NCI-H82 (cell line): ENCODE measurements around the gene RASL10B.
"Not testable (repeated sequence)": the region's sequence is repeated elsewhere in the genome, so short reads cannot be mapped to it uniquely, and the experiment has no call there.

ENCODE experiments used
- DNase-seq: peaks from one replicate; lab custom pipeline; 2025; lab: John Stamatoyannopoulos, UW

RASL10B gene

DNA sequence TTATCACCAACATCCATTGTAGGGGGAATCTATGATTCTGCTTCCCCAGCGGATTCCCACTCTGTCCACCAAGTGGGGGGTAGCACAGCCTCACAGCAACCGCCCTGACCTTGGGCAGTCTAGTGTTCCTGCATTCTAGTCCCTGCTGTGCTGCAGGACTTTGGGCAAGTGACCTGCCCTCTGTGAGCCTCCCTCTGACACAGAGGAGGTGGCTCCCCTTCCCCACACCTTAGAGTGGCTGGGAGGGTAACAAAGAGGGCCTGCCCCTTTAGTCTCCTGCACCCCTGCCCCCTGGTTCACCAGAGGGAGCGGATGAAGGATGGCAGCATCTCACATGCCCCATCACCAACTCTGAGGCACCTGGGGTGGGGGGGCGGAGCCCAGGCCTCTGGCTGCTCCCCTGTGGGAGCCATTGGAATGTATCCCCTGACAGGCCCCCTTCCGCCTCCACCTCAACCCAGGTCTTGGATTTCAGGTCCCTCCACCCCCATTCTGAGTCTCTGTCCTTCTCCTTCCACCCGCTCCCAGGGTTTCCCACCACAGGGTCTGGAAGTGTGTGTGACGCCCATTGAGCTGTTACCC, 11.5 kb downstream of the RASL10B start:
- DNase-seq, result no peak

DNA sequence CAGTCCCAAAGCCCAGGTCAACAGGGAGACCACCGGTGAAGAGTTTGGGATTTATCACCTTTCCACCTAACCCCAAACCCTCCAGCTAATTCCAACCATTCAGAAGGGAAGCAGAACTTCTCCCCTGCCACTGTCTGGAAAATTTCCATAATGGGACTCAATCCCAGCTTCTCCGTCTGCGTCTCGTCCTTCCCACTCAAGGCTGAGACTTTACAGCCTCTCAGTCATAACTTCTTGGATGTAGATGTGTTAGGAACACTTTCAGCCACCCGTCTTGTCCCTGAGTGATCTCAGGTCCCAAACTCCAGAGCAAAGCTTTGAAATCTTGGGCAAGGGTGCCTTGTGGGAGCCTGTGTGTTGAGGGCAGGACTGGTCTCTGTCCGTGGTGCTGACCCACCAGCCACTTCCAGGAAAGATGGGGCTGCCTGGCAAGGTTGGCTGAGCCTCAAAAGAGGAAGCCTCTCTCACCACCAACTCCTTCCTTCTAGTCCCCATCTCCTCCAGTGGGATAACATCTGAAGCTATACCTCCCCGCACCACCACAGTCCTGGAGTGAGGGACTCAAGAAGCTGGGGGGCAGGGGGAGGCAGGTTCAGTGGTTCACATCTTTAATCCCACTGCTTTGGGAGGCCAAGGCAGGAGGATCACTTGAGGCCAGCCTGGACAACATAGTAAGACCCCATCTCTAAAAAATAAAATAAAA, 12.3 kb downstream of the RASL10B start:
- no peak for DNase-seq

DNA sequence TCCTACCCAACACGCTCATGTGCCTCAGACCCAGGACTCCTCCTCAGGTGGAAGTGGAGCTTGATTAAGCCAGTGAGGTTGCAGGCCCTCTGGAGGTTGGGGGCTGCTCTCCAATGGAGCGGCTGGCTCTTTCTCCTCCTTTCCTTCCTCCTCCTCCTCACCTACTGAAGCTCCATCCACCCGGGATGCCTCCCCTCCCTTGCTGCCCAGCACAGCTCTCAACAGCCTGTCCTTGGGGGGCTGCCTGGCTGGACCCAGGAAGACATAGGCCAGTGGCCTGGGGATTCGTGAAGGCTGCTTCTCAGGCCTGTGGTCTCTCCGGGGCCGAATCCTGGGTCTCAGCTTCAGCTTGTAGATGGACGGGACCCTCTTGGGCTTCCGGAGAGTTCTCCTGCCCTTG, 13.4 kb downstream of the RASL10B start:
- no peak for DNase-seq

DNA sequence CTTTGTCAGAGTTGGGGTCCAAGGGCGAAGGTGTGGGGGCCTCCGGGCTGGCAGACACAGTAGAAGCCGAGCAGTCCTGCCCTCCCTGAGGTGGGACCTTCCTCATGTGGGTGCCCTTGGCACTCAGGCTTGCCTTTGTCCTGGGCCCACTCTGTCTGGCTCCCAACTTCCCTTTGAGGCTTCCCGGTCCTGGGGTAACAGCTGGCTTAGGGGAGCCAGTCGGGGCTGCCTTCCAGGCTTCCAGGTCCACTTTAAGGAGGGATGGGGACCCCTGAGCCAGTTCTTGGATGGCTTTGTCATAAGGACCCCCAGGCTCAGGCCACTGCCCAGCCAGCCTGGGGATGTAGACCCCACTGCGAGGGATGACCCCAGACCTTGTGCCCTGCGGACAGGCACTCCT, 13.8 kb downstream of the RASL10B start:
- no peak for DNase-seq

DNA sequence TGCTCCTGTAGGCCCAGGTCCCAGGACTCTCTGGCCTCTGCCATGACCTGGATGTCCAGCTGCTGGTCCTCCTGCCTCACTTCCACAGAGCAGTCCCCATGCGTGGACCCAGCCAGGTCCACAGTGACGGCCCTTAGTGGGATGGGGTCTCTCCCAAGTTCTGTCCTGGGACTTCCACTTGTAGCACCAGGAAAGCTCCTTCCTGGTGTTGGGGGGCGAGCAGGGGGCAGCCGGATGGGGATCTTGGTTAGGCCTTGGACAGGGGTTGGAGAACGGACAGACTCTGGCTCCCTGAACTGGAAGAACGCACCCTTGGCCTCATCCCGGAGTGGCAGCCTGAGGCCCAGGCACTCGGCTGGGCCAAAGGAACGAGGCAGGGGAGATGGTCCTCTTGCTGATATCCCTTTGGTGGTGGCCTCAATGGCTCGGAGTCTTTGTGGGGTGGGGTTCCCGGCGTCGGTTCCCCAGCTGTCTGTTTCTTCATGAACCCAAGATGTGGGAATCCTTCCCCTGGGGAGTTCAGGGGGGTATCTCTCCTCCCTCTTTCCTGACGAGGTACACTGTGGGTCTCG, 14.4 kb downstream of the RASL10B start:
- no peak for DNase-seq

DNA sequence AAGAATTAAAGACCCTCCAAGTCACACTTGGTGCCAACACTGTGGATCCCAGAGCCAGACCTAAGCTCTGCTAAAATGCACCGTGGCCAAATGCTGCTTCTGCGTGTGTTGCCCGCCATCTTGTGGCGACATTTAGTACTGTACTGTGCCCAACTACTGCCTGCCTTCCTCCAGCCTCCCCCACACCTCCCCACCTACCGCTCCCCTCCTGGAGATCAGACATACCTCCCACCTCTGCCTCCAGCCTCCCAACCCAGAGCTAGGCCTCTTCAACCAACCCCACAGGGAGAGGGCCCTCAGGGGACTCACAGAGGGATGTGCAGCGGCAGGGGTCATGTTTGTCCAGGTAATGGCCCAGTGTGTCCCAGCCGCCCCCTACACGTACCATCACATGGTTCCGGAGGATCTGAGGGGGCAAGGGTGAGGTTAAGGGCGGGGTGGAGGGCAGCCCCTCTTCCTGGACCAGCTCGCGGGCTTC, 16.1 kb downstream of the RASL10B start:
- DNase-seq, result peak; percentile 89

DNA sequence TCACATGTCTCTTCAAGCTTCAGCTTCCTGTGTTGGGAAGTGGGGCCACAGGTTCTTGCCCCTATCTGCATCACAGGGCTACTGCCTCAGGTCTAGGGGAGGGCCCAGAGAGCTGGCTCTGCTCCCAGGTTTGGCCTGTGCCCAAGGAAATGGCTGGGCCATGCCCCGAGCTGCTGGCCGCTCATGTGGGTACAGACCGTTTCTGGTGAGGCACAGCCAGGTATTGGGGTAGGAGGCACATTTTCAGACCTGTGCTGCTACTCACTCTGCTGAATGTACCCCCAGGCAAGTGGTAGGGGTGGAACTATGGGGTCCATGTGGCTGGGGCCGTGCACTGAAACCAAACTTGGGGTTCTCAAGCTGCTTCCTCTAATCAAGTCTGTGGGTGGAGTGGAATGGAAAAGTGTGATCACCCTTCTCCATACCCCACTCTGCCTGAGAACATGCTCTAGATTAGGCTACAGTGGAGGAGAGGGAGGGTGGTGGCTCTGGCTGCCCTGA, 17.0 kb downstream of the RASL10B start:
- DNase-seq, result no peak

DNA sequence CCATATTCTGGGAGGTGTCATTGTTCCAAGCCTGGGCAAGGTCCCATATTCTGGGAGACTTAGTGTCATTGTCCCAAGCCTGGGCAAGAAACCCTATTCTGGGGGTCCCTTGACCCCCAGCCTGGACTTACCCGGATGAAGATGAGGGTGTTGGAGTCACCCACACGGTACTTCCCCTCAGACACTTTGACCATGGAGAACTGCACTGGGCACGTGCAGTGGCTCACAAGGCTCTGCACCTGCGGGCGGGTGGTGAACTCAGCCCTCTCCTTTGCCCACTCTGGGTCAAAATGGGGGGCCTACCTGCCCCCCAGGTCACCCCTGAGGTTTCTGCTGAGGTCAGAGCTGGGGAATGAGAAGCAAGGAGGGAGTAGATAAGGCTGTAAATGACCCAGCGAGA, 17.5 kb downstream of the RASL10B start:
- no peak for DNase-seq

DNA sequence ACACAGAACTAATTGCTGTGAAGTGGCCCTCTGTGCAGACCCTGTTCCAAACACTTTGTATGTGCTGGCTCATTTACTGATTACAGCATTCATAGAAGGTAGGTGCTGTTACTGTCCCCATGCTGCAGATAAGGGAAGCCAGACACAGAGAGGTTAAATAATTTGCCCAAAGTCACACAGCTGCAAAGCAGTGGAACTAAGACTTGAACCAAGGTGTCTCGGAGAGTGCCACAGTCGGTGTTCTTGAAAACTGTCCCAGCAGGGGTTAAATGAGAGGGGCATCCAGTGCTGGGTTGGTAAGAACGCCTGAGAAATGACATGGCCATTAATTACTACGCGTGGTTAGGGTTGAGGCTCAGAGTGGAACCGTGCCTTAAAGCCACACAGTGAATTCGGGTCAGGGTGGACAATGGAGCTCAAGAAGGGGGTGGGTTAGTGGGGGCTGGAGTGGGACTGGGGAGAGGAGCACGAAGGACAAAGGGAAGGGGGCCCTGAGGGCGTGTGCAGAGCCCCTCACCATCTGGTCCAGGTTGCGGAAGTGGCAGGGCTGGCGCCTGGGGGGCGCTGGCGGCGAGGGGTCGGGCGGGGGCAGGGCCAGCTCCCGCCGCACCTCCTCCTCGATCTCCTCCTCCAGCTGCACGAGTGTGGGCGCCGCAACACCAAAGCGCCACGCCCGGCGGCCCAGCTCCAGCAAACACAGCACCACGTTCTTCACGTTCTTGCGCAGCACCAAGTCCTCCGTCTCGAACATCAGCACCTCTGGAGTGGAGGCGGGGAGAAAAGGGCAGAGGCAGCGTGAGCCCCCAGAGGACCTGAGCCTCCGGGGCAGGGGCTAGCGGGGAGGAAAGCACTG, 18.3 kb downstream of the RASL10B start:
- DNase-seq, result peak; percentile 41

DNA sequence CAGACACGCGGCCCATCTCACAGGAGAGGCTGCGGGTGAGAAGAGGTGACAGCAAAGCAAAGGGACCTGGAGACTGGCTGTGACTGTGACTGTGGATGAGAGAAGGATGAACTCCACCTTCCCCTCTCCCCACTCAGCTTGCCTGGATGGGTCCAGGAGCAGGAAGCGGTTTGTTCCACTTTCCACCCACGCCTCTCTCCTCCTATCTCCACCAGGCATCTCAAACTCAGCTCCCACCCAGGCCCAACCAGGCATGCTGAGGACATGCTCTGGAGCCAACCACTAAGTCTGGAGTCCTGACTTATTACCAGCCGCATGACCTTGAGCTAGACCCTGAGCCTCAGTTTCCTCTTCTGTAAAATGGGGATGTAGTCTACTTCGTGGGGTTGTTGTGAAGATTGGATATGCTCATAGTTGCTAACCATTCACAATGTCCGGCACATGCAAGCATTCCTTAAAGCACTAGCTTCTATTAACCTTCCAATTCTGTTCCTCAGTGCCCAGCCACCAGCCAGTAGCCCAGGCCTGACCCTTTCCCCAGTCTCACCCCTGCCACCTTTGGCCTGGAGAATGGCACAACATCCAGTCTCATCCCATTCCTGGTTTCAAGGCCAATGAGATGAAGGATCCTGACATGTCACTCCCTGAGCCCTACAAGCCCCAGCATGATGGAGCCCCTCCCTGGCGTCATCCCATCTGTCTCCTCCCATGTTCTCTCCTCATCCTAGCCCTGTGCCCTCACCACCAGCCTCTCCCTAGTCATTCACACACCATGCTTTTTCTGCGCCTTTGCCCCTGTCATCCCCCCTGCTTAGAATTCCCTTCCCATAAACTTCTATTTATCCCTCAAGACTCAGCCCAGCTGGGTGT, 19.3 kb downstream of the RASL10B start:
- no peak for DNase-seq

DNA sequence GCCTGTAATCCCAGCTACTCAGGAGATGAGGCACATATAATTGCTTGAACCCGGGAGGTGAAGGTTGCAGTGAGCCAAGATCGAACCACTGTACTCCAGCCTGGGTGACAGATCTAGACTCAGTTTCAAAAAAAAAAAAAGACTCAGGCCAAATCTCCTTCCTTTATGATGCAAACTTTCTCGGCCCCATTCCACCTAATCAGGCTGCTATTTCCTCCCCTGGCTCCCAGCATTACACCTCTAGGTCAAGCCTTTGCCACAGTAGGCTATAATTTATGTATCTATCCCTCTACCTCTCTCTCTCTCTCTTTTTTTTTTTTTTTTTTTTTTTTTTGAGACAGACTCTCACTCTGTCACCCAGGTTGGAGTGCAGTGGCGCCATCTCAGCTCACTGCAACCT, 20.1 kb downstream of the RASL10B start:
- not testable (repeated sequence) for DNase-seq

DNA sequence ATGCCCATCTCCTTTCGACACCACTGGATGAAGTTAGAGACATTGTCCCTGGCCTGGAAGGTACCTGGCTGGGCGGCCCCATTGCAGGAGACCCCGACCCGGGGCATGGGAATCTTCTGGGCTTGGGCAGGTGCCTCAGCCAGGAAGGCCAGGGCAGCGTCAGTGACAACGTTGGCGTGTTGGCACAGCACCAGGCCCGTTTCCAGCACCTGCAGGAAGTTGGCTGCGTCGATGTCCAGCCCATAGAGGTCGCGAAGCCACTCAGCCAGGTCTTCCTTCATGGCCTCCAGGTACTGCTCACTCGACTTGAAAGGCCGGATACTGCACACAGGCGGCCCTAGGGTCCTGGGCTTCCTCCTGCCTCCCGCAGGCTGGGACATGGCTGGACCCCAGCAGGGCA, 21.0 kb downstream of the RASL10B start:
- no peak for DNase-seq

DNA sequence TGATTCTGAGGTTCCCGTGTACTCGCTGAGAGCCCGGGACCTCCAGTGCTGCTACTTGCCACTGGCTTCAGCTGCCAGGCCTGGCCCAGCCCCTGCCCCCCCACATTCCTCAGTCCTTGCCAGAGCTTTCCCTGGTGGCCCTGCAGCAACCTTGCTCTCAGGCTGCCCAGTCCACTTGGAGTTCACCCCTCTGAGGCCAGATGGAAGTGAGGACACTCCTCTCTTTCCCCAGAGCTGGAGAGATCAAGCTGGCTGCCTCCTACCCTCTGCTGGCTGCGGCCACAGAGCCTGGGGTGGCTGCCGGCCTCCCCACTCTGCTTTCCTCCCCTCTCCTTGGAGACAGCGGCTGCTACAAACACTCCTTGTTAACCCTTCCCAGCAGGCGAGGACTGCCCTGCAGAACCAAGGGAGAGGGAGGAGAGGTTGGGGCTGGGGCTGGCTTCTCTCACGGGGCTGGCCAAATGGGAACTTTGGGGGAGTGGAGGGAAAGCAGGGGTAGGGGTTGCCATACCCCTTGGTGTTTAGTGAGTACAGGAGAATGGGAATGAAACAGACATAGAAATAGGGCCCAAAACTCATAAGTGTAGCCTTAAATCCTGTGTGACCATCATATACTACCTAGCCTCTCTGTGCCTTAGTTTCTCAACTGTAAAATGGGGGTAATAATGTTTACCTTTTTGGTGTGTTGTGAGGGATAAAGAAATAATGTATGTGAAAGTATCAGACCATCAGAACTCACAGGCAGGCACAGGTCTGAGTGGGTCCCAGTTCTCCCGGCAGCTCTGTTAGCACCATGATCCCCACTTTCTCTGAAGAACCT, 21.7 kb downstream of the RASL10B start, which contains the start of gene GAS2L2:
Gene GAS2L2 (minus strand): TSS at position 295 of the 820 bp plus-strand sequence. CDS start 389 bp downstream, outside the sequence.
- DNase-seq, result no peak

DNA sequence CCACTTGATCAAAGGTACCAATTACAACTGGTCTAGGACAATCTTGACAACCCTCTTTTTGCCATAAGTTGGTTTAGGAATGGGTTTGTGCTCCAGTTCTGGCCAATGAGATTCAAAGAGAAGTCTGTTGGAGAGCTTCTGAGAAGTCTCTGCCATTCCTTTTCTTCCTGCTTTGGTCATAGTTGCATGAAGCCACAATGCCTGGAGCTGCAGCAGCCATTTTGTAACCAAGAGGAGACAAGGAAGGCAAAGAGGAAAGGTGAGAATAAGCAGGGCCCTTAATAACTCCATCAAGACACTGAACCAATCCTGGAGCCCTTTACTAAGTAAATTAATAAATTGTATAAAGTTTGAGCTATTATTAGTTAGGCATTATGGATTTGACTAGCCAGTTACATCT, 25.8 kb downstream of the RASL10B start:
- no peak for DNase-seq

DNA sequence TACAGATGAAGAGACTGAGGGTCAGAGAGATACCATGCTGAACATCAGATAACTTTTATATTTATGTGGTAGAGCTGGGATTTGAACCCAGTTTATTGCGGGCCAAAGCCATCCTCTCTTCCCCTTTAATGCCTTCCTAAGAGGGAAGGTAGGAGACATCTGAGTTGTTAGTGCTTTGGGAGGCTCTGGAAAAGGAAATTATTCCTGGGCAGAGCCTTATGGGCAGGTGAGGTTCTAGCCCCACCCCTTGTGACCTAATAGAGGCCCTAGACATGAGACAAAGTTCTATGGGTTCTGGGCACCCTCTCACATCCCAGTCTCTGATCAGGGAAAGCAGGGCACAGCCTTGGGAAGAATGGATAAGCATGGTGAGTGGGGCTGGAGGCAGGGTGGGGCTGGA, 29.1 kb downstream of the RASL10B start, which contains the start of gene C17orf50:
Gene C17orf50 (plus strand): TSS at position 301 of the 400 bp plus-strand sequence. CDS start 55 bp downstream, at position 356.
- DNase-seq, result no peak

DNA sequence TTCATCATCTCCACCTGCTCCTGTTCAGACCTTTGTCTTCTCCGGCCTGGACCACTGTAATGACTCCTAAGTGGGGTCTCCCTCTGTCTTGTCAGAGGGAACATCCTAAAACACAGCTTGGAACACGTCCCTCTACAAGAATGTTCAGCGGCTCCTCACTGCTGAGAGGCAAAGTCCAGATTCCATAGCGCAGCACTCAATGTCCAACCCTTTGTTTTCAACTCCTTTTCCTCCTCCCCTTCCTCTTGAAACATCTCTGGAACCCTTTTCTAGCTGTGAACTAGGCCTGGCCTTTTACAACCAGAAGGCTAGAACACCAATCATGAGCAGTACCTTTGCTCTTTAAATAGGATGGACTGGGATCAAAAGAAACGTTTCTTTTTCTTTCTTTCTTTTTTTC, 30.2 kb downstream of the RASL10B start:
- DNase-seq, result no peak

DNA sequence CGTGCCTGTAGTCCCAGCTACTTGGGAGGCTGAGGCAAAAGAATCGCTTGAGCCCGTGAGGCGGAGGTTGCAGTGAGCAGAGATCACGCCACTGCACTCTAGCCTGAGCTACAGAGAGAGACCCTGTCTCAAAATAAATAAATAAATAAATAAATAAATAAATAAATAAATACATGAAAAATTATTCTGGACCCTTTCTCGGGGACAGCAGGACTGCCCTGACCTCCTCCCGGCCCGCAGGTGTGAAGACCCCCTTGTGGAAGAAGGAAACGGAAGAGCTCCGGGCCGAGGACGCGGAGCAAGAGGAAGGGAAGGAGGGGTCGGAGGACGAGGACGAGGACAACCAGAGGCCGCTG, 32.3 kb downstream of the RASL10B start:
- no peak for DNase-seq

DNA sequence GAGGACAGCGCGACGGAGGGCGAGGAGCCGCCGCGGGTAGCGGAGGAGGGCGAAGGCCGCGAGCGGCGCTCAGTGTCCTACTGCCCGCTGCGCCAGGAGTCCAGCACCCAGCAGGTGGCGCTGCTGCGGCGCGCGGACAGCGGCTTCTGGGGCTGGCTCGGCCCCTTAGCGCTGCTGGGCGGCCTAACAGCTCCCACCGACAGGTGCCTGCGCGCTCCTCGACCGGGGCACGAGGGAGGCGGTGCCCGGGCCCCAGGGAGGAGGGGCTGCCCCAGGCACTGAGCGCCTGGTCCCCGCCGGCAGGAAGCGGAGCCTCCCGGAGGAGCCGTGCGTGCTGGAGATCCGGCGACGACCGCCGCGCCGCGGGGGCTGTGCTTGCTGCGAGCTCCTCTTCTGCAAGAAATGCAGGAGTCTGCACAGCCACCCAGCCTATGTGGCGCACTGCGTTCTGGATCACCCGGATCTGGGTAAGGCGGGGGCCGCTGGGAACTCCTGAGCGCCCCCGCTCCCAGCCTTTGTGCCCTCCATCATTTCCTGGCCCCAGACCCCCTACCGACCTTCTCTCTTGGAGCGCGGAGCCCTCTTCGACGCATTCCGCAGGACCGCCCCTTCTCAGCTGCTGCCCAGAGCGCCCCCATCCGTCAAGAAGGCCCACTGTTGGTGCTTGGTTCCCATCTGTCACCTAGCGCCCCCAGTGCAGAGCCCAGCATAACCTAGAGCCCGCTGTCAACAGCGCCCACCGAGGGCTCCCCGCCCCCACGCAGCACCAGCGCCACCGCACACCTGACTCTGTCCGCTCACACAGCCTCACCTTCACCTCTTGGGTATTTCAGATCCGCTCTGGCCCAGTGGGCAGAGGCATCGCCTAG, 32.9 kb downstream of the RASL10B start:
- DNase-seq, result peak; percentile 96

DNA sequence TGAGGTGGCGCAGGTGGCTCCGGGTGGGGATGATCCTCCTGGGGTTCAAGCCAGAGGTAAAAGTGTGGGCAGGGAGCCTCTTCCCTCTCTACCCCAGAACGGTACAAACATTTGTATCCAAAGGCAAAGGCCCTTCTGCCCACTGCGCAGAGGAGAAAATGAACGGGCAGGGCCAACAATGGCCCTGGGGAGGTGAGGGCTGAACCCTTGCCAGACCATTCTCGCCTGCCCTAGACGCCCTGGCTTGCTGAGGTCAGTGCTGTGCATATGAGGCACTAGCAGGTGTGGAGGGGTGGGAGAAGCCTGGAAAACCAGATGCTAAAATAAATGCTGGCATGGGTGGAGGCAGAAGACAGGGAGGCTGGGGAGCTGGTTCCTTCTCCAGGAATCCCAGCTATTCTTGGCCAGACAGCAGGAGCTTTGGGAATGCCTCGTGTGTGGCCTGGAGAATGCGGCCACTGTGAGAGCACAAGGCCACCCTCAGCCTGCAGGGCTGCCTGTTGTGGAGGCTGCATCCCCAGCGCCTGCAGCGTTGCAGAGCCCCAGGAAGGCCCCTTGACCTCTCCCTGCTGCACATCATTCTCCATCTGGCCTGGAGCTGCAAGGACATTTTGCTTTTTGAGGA, 33.8 kb downstream of the RASL10B start:
- DNase-seq, result no peak
